HG03175 (cell line): Measurements from ENCODE around the gene CLEC1A.

Experiments
- ATAC-seq: cut with Tn5 transposase; IDR thresholded peaks from one replicate; pipeline ENCODE4 v1.9.1; 2021; ENCODE audit warnings: mild to moderate bottlenecking, moderate library complexity; ENCODE audit not compliant: unreplicated experiment

CLEC1A gene

GRCh38 chr12:10101648-10102220 lies 2.9 kb upstream of the CLEC1A start:
- ATAC-seq, result no peak

GRCh38 chr12:10101042-10101579 lies 2.3 kb upstream of the CLEC1A start:
- no peak for ATAC-seq

GRCh38 chr12:10097521-10097920 lies 1.3 kb downstream of the CLEC1A start:
- ATAC-seq, result no peak

GRCh38 chr12:10095971-10096370 lies 2.8 kb downstream of the CLEC1A start:
- ATAC-seq, result no peak

GRCh38 chr12:10094646-10095395 lies 4.0 kb downstream of the CLEC1A start:
- no peak for ATAC-seq

GRCh38 chr12:10088955-10089900 lies 9.6 kb downstream of the CLEC1A start:
- no peak for ATAC-seq

GRCh38 chr12:10088031-10088430 lies 10.8 kb downstream of the CLEC1A start:
- no peak for ATAC-seq

GRCh38 chr12:10086387-10086786 lies 12.4 kb downstream of the CLEC1A start:
- ATAC-seq, result no peak

- ATAC-seq, result no peak
These were observed 14.1 kb downstream of the CLEC1A start for GRCh38 chr12:10084733-10085132.

- no peak for ATAC-seq
These were observed 16.5 kb downstream of the CLEC1A start for GRCh38 chr12:10082117-10082874.

- ATAC-seq, result no peak
These were observed 23.3 kb downstream of the CLEC1A start for GRCh38 chr12:10075451-10075850.

- ATAC-seq, result no peak
These were observed 25.5 kb downstream of the CLEC1A start for GRCh38 chr12:10073261-10073660.

- no peak for ATAC-seq
These were observed 26.7 kb downstream of the CLEC1A start for GRCh38 chr12:10072131-10072530.

- no peak for ATAC-seq
These were observed 28.4 kb downstream of the CLEC1A start for GRCh38 chr12:10070380-10070779.

- ATAC-seq, result no peak
These were observed 28.8 kb downstream of the CLEC1A start for GRCh38 chr12:10069976-10070375.

- no peak for ATAC-seq
These were observed 29.7 kb downstream of the CLEC1A start for GRCh38 chr12:10069099-10069498.

GRCh38 chr12:10068644-10069043 lies 30.1 kb downstream of the CLEC1A start:
- no peak for ATAC-seq

GRCh38 chr12:10067942-10068341 lies 30.8 kb downstream of the CLEC1A start:
- ATAC-seq, result no peak

GRCh38 chr12:10067264-10067663 lies 31.5 kb downstream of the CLEC1A start:
- no peak for ATAC-seq

GRCh38 chr12:10065241-10065640 lies 33.5 kb downstream of the CLEC1A start:
- ATAC-seq, result no peak

- no peak for ATAC-seq
These were observed 40.4 kb downstream of the CLEC1A start for GRCh38 chr12:10058387-10058786.
